NCI-H1694 (cell line): ENCODE measurements around the gene PUSL1.

Source experiments
- DNase-seq: peaks from one replicate; lab custom pipeline; 2025; lab: John Stamatoyannopoulos, UW

PUSL1 gene

DNA sequence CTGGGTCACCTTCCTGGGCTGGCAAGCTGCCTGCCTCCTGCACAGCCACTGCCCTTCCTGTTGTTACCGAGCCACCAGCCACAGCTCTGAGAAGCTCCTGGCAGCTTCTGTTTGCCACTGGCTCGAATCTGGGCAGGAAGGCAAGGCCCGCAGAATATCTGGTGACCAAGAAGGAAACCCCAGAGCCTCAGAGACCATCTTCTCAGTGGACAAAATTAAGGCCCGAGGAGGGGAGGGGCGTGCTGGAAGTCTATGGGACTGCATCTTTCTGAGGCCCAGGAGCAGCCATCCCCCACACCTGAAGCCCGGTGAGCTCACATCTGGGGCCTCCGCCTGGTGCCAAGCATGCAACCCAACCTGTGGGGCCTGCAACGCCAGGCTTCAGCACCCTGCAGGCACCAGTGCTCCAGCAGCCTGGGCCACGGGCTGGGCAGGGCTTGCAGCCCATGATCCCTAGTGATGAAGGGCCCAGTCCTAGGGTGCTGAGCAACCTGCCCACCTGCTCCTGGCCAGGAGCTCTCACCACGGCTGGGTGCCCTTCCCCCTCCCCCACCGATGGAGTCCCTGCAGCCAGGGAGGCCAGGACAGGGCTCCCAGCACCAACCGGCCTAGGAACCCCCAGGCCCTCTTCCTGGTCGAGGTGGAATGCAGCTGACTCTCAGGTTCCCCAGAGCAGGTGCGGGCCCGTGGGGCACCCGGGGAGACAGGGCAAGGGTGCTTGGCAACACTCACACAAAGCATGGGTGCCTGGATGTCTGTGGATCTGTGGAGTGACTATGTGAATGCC, 17.1 kb downstream of the PUSL1 start:
- no peak for DNase-seq

DNA sequence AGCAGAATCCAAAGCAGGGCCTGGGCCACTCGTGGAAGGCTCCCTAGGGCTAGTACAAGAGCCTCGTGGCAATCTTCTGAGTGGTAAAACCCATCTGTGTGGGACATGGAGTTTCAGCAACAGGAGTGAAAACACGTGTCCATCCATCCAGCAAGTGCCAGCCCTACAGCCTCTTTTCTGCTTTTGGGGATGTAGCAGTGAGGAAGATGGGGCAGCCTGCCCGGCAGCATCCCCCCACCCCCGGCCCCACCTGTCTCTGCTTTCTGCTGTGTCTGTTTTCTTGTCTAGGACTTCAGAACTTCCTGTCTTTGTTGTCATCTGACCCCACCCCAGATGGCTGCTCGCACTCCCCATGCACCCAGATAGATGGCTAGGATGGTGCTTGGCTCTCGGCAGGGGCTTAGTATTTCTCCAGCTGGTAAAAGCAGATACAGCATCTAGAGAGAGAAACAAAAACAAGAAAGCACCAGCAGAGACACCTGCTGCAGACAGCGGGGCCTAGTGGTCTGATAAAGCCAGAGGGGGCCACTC, 17.7 kb downstream of the PUSL1 start:
- DNase-seq: no peak

DNA sequence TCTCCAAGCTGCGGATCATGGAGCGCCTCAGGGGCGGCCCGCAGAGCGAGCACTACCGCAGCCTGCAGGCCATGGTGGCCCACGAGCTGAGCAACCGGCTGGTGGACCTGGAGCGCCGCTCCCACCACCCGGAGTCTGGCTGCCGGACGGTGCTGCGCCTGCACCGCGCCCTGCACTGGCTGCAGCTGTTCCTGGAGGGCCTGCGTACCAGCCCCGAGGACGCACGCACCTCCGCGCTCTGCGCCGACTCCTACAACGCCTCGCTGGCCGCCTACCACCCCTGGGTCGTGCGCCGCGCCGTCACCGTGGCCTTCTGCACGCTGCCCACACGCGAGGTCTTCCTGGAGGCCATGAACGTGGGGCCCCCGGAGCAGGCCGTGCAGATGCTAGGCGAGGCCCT, 18.9 kb downstream of the PUSL1 start:
- DNase-seq: no peak

DNA sequence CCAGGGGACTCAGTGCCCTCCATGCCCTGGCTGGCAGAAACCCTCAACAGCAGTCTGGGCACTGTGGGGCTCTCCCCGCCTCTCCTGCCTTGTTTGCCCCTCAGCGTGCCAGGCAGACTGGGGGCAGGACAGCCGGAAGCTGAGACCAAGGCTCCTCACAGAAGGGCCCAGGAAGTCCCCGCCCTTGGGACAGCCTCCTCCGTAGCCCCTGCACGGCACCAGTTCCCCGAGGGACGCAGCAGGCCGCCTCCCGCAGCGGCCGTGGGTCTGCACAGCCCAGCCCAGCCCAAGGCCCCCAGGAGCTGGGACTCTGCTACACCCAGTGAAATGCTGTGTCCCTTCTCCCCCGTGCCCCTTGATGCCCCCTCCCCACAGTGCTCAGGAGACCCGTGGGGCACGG, 19.9 kb downstream of the PUSL1 start:
- no peak for DNase-seq

DNA sequence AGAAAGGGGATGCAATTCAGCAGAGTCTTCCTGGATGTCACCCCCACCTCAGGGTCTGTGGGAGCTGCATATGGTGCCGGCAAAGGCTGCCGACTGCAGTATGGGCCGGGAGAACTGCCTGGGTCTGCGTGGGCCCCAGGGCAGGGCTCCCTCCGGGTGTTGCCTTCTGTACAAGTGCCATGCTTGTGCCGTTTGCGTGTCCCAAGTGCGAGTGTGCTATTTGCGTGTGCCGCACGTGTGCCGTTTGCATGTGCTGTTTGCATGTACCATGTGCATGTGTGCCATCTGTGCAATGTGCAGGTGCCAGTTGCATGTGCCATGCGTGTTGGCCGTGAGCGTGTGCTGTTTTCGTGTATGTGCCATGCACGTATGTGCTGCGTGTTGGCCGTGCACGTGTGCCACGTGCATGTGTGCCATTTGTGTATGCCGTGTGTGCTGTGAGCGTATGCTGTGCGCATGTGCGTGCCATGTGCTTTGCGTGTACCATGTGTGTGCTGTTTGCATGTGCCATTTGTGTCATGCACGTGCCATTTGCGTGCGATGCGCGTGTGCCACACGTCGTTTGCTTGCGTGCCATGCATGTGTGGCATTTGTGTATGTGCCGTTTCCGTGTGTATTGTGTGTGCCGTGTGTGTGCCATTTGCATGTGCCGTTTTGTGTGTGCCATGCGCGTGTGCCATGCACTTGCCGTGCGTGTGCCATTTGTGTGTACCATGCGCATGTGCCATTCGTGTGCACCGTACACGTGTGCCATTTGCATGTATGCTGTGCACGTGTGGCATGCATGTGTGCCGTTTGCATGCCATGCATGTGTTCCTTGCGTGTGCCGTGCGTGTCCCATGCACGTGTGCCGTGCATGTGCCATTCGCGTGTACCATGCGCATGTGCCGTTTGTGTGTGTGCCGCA, 21.2 kb downstream of the PUSL1 start:
- no peak for DNase-seq

DNA sequence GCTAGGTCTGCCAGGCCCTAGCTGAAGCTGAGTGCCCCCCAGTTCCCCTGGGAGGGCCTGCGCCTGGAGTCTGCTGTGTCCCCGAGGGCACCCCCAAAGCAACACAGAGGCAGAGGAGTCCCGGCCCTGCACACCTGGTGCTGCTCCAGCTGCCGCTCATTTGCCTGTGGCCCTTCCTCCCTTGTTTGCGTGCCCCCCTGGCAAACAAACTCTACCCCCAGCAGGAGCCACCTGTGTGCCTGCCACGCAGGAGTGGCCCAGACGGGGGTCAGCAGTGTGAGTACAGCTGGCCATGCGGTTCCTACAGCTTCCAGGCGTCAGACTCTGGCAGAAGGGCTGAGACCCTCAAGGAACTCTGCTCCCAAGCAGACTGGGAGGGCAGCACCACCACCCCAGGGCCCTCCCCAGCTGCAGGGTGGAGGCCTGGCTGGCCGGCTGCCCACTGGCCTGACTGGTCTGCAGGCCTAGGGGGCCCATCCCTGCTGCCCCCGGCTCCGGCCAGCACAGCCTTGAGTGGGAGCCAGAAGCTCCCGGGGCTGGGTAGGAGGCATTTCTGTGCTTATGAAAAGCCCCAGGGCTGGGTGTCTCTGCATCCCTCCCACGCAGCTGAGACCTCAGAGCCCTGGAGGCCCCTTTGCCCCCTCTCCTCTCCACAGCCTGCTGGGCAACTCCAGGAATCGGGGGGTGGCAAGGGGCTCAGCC, 22.1 kb downstream of the PUSL1 start:
- no peak for DNase-seq

DNA sequence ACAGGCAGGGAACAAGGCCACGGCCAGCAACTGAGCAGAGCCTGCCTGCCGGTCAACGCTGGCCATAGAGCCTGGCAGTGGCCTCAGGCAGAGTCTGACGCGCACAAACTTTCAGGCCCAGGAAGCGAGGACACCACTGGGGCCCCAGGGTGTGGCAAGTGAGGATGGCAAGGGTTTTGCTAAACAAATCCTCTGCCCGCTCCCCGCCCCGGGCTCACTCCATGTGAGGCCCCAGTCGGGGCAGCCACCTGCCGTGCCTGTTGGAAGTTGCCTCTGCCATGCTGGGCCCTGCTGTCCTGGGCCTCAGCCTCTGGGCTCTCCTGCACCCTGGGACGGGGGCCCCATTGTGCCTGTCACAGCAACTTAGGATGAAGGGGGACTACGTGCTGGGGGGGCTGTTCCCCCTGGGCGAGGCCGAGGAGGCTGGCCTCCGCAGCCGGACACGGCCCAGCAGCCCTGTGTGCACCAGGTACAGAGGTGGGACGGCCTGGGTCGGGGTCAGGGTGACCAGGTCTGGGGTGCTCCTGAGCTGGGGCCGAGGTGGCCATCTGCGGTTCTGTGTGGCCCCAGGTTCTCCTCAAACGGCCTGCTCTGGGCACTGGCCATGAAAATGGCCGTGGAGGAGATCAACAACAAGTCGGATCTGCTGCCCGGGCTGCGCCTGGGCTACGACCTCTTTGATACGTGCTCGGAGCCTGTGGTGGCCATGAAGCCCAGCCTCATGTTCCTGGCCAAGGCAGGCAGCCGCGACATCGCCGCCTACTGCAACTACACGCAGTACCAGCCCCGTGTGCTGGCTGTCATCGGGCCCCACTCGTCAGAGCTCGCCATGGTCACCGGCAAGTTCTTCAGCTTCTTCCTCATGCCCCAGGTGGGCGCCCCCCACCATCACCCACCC, 22.9 kb downstream of the PUSL1 start, which contains the start of gene TAS1R3:
Gene TAS1R3 (plus strand): TSS at position 213 of the 898 bp plus-strand sequence. CDS start 66 bp downstream, at position 279.
- DNase-seq: no peak

DNA sequence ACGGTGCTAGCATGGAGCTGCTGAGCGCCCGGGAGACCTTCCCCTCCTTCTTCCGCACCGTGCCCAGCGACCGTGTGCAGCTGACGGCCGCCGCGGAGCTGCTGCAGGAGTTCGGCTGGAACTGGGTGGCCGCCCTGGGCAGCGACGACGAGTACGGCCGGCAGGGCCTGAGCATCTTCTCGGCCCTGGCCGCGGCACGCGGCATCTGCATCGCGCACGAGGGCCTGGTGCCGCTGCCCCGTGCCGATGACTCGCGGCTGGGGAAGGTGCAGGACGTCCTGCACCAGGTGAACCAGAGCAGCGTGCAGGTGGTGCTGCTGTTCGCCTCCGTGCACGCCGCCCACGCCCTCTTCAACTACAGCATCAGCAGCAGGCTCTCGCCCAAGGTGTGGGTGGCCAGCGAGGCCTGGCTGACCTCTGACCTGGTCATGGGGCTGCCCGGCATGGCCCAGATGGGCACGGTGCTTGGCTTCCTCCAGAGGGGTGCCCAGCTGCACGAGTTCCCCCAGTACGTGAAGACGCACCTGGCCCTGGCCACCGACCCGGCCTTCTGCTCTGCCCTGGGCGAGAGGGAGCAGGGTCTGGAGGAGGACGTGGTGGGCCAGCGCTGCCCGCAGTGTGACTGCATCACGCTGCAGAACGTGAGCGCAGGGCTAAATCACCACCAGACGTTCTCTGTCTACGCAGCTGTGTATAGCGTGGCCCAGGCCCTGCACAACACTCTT, 23.8 kb downstream of the PUSL1 start:
- no peak for DNase-seq

DNA sequence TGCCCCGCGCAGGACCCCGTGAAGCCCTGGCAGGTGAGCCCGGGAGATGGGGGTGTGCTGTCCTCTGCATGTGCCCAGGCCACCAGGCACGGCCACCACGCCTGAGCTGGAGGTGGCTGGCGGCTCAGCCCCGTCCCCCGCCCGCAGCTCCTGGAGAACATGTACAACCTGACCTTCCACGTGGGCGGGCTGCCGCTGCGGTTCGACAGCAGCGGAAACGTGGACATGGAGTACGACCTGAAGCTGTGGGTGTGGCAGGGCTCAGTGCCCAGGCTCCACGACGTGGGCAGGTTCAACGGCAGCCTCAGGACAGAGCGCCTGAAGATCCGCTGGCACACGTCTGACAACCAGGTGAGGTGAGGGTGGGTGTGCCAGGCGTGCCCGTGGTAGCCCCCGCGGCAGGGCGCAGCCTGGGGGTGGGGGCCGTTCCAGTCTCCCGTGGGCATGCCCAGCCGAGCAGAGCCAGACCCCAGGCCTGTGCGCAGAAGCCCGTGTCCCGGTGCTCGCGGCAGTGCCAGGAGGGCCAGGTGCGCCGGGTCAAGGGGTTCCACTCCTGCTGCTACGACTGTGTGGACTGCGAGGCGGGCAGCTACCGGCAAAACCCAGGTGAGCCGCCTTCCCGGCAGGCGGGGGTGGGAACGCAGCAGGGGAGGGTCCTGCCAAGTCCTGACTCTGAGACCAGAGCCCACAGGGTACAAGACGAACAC, 24.5 kb downstream of the PUSL1 start:
- no peak for DNase-seq

DNA sequence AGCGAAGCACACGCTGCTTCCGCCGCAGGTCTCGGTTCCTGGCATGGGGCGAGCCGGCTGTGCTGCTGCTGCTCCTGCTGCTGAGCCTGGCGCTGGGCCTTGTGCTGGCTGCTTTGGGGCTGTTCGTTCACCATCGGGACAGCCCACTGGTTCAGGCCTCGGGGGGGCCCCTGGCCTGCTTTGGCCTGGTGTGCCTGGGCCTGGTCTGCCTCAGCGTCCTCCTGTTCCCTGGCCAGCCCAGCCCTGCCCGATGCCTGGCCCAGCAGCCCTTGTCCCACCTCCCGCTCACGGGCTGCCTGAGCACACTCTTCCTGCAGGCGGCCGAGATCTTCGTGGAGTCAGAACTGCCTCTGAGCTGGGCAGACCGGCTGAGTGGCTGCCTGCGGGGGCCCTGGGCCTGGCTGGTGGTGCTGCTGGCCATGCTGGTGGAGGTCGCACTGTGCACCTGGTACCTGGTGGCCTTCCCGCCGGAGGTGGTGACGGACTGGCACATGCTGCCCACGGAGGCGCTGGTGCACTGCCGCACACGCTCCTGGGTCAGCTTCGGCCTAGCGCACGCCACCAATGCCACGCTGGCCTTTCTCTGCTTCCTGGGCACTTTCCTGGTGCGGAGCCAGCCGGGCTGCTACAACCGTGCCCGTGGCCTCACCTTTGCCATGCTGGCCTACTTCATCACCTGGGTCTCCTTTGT, 25.3 kb downstream of the PUSL1 start:
- DNase-seq: no peak

DNA sequence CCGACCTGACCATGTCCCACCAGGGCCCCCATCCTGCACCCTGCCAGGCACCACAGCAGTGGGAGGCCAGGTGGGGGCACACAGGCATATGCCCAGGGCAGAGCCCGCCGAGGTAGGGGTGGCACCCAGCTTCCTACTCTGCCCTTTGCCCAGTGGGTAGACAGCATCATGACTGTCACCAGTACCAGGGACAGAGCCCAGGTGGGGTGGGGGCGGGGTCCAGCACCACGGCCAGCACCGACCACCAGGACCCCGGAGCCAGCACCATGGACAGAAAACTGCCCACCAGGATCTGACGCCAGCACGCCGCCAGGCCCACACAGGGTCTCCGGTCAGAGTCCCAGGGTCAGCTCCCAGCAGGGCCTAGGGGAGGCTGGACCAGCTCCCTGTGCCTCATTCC, 26.4 kb downstream of the PUSL1 start:
- no peak for DNase-seq

DNA sequence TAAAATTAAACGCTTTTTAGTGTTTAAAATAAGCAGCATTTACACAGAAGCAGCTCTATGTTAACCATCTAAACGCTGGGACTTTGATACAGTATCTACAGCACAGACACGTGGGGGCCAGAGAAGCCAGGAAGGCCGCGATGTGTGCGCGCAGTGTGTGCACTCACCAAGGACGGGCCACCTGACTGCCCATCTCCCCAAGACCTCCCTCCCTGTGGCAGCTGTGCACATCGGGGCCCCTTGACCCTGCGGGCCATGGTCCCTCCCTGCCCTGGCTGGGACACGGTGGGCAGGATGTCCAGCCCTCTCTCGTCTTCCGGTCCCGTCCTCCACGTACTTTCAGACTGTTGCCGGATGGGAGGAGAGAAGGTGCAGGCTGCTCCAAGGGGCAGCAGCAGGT, 26.9 kb downstream of the PUSL1 start:
- no peak for DNase-seq

DNA sequence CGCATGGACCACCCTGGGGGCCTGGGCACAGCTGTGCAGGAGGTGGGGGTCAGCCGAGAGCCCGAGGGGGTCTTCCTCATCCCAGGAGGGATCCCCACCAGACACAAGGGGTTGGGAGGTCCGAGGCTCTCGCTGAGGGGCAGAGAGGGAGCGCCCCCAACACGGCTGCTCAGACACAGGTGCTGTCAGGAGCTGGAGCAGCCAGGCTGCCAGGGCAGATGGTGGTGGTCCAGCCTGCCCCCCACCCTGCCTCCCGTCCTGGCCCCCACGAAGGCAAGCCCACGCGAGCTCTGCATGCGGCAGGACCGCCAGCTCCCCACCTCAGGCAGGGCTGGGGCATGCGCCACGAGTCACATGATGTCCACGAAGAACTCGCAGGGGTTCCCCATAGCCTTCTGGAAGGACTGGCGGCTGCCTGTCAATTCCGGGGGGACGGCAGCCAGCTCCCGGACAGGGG, 27.4 kb downstream of the PUSL1 start:
- no peak for DNase-seq

DNA sequence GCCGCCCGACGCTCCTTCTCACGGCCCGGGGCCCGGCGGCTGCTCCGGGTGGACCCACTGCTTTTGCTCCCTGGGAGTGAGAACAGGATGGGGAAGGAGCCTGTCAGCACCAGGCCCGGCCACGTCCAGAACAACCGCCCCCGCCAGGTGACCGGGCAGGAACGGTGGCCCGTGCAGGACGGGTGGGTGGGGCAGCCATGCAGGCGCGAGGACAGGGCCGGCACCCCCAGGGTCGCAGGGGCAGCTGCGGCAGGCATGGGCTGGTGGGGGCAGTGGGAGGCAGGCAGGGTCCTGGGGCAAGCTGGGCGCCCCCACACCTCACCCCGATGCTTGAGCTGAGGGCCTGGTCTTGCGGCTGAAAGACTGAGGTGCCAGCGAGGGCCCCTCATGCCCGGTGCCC, 28.0 kb downstream of the PUSL1 start:
- DNase-seq: no peak

DNA sequence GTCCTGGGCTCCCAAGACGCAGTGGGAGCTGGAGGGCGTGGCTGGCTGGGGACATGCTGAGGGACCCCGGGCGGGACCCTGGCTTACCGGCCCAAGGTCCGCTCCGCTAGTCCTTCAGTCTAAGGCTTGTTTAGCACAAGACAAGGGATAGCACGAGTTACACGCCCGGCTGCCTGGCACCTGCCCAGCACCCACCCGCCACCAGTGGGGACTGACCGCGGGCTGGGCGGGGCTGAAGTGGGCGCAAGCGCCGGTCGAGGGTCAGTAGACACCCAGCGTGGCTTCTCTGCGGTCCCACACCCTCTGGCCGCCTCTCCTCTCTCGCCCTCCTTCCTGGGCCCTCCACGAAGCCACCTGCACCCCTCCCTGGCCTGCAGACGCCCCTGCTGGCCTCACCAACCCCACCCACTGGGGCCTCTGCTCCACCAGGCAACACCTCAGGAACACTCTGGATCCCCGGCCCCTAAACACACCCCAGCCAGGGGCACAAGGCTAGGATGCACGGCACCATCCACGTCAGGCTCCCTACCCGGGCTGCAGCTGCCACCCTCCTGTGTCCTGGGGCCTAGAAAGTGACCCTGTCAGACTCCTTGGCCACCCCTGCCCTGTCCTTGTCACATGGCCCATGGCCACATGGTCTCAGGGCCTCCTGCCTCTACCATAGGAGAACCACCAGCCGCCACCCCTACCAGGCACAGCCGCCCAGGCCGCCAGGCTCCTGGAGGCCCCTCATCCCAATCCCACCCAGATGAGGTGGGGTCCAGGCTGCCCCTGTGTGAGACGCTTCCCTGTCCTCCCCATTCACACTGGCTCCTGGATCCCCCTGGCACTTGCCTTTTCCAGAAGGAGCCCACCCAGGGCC, 28.8 kb downstream of the PUSL1 start:
- DNase-seq: no peak

DNA sequence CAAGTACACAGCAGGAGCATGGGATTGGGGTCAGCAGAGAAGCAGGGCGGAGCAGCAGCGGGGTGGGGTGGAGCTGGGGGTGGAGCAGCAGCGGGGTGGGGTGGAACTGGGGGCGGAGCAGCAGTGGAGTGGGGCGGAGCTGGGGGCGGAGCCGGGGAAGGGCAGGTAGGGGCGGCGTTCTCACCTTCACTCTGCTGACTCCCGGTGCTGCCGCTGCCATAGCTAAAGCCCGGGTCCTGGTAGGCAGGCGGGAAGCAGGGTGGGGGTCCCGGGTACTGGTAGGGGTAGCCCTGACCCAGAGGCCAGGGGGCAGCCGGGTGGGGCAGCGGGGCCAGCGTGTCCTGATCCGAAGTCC, 29.4 kb downstream of the PUSL1 start:
- DNase-seq: no peak

DNA sequence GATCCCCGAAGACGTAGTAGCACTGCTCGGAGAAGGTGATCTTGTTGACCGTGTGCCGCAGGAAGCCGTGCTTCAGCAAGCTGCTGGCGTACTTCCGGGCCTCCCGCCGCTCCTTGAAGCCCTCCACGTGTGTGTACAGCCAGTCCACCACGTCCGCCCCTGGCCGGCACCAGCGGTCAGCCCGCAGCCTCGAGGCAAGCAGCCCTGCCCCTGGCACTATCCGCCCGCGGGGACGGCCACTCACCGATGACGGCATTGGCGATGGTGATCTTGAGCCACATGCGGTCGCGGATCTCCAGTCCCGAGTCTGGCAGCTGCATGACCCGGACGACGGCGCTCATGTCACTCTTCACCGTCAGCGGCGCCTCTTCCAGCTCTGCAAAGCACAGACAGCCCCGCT, 29.9 kb downstream of the PUSL1 start:
- DNase-seq: no peak

DNA sequence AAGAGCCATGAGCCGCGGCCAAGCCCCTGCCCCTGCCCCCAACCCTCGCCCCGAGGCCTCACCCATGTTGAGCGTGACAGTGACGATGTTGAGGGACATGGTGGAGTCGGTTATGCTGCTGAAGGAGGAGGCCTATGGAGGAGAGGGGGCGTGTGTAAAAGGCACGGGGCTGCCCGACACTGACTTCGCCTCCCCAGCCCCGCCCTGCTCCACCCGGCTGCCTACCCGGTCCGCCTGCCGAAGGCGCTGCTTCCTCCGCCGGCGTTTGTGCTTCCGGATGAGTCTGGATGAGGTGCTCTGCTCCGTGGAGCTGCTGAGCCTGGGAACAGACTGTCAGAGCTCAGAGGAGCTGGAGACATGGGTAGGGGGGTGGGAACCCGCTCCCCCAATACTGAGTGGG, 31.8 kb downstream of the PUSL1 start:
- no peak for DNase-seq
